ENCODE results near the gene NT5C3B.
"Not testable (repeated sequence)": the region's sequence is repeated elsewhere in the genome, so short reads cannot be mapped to it uniquely, and the experiment has no call there.

NT5C3B gene

GRCh38 chr17:41837761-41838538, 1.9 kb upstream of the NT5C3B start, which contains the start of gene KLHL10:
Gene KLHL10, plus strand, starts transcription at chr17:41837825. Its CDS starts 108 bp downstream, at chr17:41837933.
- no peak for DNase-seq

DNA sequence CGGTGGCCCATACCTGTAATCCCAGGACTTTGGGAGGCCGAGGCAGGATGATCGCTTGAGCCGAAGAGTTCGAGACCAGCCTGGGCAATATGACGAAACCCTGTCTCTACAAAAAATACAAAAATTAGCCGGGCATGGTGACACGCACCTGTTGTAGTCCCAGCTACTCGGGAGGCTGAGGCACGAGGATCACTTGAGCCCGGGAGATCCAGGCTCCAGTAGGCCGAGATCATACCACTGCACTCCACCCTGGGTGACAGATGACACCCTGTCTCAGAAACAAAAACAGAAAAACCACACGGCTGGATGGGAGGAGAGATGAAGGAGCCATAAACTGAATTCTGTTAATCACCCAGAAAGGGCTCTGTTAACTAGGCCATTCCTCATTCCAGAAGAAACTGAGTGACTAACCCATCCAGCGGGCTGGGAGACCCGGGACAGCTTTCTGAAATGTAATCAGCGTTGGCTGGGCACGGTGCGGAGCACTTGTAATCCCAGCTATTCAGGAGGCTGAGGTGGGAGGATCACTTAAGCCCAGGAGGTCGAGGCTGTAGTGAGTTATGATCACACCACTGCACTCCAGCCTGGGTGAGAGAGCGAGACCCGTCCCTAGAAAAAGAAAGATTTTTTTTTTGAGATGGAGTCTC, 641 bp upstream of the NT5C3B start:
- DNase-seq: no peak

GRCh38 chr17:41835214-41835799, 725 bp downstream of the NT5C3B start:
- DNase-seq: no peak

DNA sequence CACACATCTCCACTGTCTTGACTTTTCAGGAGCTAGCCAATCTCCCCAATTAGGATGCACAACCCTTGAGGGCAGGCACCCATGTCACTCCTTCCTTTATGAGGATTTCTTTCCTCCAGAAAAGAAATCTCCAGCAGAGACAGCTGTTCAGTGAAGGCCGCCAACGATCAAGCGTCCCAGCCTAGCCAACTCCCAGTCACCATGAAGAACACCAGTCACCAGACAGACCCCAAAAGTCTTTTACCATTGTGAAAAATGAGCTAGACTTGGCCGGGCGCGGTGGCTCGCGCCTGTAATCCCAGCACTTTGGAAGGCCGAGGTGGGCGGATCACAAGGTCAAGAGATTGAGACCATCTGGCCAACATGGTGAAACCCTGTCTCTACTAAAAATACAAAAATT, 6.1 kb downstream of the NT5C3B start:
- not testable (repeated sequence) for DNase-seq

- no peak for DNase-seq
Measured at GRCh38 chr17:41825175-41825845, 10.7 kb downstream of the NT5C3B start.

GRCh38 chr17:41824086-41824485, 11.9 kb downstream of the NT5C3B start:
- no peak for DNase-seq

- DNase-seq: no peak
Measured at GRCh38 chr17:41823580-41823979, 12.5 kb downstream of the NT5C3B start.

DNA sequence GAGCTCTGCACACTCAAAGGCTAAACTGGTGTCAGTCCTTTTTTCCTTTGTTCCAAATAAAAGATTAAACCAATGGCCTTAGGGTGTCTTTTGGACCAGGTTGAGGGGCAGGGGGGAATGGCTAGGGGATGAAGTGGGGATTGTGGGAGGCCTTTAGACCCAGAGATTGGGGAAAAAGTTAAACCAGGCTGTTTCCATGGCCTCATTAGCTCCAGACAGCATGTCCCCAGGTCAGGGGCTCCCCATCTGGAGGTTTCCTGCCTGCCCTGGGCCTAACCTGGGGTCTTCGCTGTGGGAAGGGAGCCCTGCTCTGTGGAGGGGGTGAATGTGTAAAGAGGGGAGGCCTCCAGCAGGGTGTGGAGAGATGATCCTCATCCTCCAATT, 12.9 kb downstream of the NT5C3B start:
- no peak for DNase-seq

- no peak for DNase-seq
Measured at GRCh38 chr17:41822216-41823140, 13.6 kb downstream of the NT5C3B start.

DNA sequence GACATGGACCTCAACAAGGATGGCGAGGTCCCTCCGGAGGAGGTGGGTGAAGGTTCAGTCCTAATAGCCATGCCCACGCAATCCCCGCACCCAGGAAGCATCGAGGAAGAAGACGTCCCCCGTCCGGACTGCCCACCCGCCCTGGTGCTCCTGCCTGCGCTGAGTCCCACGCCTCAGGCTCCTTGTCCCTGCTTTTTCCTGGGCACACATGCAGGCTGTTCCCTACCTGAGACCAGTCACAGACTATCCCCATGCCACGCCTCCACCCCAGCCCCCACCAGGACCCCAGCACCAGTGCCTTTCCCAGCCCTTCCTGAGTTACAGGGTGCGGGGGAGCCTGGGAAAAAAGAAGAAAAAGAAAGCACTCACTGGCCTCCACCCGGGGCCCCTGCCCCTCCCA, 14.3 kb downstream of the NT5C3B start:
- no peak for DNase-seq

DNA sequence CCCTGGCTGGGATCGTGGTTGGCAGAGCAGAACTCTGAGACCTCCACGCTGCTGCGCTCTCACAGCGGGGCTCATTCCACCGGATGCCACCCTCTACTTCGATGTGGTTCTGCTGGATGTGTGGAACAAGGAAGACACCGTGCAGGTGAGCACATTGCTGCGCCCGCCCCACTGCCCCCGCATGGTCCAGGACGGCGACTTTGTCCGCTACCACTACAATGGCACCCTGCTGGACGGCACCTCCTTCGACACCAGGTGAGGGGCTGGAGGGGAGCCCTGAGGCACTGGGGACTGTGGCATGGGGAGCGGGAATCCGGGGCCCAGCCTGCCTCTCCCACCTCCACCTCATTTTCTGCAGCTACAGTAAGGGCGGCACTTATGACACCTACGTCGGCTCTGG, 18.0 kb downstream of the NT5C3B start:
- DNase-seq: no peak

- DNase-seq: no peak
Measured at GRCh38 chr17:41816637-41817320, 19.3 kb downstream of the NT5C3B start.

DNA sequence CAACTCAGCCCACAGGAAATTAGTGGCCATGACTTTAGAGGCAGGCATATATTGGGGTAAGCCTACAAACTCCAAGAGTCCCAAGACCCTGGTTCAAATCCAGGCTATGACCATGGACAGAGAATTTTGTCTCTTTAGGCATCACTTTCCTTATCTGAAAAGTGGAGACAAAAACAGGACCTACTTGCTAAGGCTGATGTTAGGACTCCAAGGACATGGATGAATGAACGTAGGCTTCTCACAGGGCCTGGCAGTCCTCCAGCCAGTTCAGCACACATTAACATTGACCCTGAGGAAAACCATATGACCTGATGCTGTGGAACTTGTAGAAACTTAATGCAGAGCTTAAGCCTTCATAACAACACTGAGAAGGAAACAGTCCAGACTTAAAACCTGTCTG, 21.8 kb downstream of the NT5C3B start:
- DNase-seq: no peak

- no peak for DNase-seq
Measured at GRCh38 chr17:41813699-41814124, 22.3 kb downstream of the NT5C3B start.

DNA sequence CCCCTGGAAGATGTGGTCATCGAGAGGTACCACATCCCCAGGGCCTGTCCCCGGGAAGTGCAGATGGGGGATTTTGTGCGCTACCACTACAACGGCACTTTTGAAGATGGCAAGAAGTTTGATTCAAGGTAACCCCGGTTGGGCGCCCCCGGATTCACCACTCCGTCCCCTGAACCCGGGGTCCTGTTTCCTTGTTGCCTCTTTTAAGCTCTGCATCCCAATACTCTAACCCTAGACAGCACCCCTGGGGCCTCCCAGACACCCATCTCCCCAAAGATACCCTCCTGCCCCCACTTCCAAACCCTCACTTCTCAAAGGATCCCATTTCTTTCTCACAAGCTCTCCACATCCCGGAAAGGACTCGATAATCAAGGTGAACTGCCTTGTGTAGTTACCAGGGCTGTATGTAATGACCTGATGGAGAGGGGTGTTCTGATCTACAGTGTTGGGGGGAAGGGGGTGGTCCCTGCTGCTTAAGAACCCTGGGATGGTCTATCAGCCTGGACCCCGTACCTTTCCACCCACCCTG, 22.8 kb downstream of the NT5C3B start:
- no peak for DNase-seq

GRCh38 chr17:41812381-41813151, 23.5 kb downstream of the NT5C3B start, which contains the start of gene FKBP10:
Gene FKBP10, plus strand, starts transcription at chr17:41813004. Its CDS starts 31 bp downstream, at chr17:41813035.
- DNase-seq: peak in 1 of 2 experiments; percentile 4

DNA sequence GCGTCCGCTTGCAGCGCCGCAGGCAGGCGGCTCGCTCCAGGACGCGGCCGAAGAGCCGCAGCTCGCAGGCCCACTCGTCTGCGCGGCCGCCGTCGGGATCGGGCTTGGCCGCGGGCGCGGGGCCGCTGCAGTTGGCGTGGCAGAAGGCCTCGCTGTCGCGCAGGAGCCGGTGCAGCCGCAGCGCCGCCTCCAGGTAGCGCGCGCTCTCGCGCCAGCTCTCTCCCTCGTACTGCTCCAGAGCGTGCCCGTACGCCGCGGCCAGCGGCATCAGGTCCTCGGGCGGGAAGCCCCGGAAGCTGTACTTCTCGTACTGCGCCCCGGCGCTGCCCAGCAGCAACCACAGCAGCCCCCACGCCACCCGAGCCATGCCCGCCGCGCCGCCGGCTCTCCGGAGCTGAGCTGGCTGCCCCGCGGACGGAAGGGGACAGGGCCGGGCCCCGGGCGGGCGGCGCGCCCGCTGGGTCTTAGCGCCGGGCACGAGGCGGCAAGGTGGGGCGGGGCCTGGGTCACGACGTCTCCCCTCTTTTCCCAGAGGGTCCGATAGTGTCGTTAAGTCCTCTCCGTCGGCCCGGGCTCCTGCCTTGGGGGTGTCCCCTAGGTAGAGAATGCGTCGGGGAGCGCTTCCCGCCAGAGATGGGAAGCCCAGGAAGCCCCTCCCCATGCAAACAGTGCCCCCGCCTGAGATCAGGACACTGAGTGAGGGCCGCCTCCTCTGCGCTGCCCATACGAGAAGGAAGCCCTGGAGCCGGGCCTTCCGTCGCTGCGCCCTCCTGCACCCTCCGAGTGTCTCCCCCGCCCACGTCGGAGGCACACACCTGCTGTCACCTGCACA, 24.3 kb downstream of the NT5C3B start, which contains the start of gene P3H4:
Gene P3H4, minus strand, starts transcription at position 401 of the 832 bp plus-strand sequence. Its CDS starts 34 bp downstream, at position 367.
- peak in 1 of 2 experiments; percentile 63 for DNase-seq

GRCh38 chr17:41810659-41811548, 25.1 kb downstream of the NT5C3B start:
- DNase-seq: no peak

Measured in cerebellar nuclear complex (tissue), 1 donor.